ENCODE results near the gene TBX21. TPM values are rescaled to one million over a fixed set of nuclear protein-coding genes. Genes with fewer than 3 reads are reported as not detected.

TBX21 gene
- total RNA-seq: 1 to 10 TPM in 1 of 9 donors, under 1 TPM in 6, not detected in 2; 0.06 to 2.0 (median 0.55) TPM
- under 1 TPM; 0.18 to 0.48 (median 0.20) TPM for polyA plus RNA-seq
- long read RNA-seq, donor 1: 0 reads
- long read RNA-seq, donor 2: 0 reads
- long read RNA-seq, donor 3: 0 reads
- long read RNA-seq, donor 4: 0 reads
- long read RNA-seq, donor 5: 0 reads
- long read RNA-seq, donor 6: 0 reads
- long read RNA-seq, donor 7: 0 reads
- long read RNA-seq, donor 8: 0 reads
- long read RNA-seq, donor 9: 0 reads
- long read RNA-seq, donor 10: 0 reads

- Histone ChIP-seq H3K27ac (no peak within 1 kb of the TSS), H3K4me1 (replicated peaks in 1 of 2) (peaks cover 0 to 10% of the 10 kb centered on the region in 2 donors), H3K9me3 (replicated peaks in 1 of 3) (no peaks in the 10 kb centered on the region), H3K4me3 (peak within 1 kb of the TSS in 2 of 4 donors; percentile 16 to 55), H3K27me3 (peaks cover 34% of the 10 kb centered on the region), H3K36me3 (replicated peaks in 1 of 2) (no peaks in the 10 kb centered on the region)
- intact Hi-C loops (cut with DNase I): no loop called here
- peak; percentile 48 to 74 (median 66) for DNase-seq
- no peak for TF ChIP-seq POLR2A (IDR thresholded peaks at IDR 0.05)
- peak in 1 of 6 experiments; percentile 8 for TF ChIP-seq CTCF (IDR thresholded peaks at IDR 0.05)
- 1 to 30% (median 1%) methylated on average over 2 to 69 of the region's 73 CpGs for WGBS, 4 donors
Observed at GRCh38 chr17:47733047-47733673, at the start of gene TBX21. Gene TBX21, plus strand, starts transcription at chr17:47733236. Its CDS starts 219 bp downstream, at chr17:47733455.

- no peak overlapping the region for H3K27ac ChIP-seq
- DNase-seq: no peak
- intact Hi-C loops (cut with DNase I): no loop called here
- WGBS, 4 donors: 89 to 94% (median 92%) methylated on average over 4 of the region's 4 CpGs
- peaks cover 27 to 31% of the 10 kb centered on the region in 2 donors for H3K4me1 ChIP-seq (replicated peaks in 1 of 2)
- H3K9me3 ChIP-seq (replicated peaks in 1 of 3): no peaks in the 10 kb centered on the region
- TF ChIP-seq CTCF (IDR thresholded peaks at IDR 0.05) (no peak), POLR2A (IDR thresholded peaks at IDR 0.05) (no peak)
- H3K27me3 ChIP-seq: no peaks in the 10 kb centered on the region
- no peak overlapping the region for H3K4me3 ChIP-seq
- H3K36me3 ChIP-seq (replicated peaks in 1 of 2): peaks cover 0 to 56% of the 10 kb centered on the region in 2 donors
Observed at GRCh38 chr17:47684025-47684424, 49.0 kb upstream of the TBX21 start.

GRCh38 chr17:47684535-47685193, 48.4 kb upstream of the TBX21 start:
- WGBS, 4 donors: 88 to 97% (median 92%) methylated on average over 4 of the region's 4 CpGs
- Histone ChIP-seq H3K9me3 (replicated peaks in 1 of 3) (no peaks in the 10 kb centered on the region), H3K36me3 (replicated peaks in 1 of 2) (peaks cover 0 to 50% of the 10 kb centered on the region in 2 donors), H3K27ac (peak overlapping the region in 1 of 5 donors; percentile 4), H3K4me3 (no peak overlapping the region), H3K27me3 (no peaks in the 10 kb centered on the region), H3K4me1 (replicated peaks in 1 of 2) (peaks cover 27 to 31% of the 10 kb centered on the region in 2 donors)
- TF ChIP-seq CTCF (IDR thresholded peaks at IDR 0.05) (no peak), POLR2A (IDR thresholded peaks at IDR 0.05) (no peak)
- intact Hi-C loops (cut with DNase I): no loop called here
- peak in 1 of 7 donors; percentile 11 for DNase-seq

- no peak for DNase-seq
- intact Hi-C loops (cut with DNase I): no loop called here
- Histone ChIP-seq H3K36me3 (replicated peaks in 1 of 2) (peaks cover 0 to 39% of the 10 kb centered on the region in 2 donors), H3K27me3 (no peaks in the 10 kb centered on the region), H3K4me1 (replicated peaks in 1 of 2) (peaks cover 27 to 31% of the 10 kb centered on the region in 2 donors), H3K9me3 (replicated peaks in 1 of 3) (no peaks in the 10 kb centered on the region), H3K27ac (peak overlapping the region in 4 of 5 donors; percentile 19 to 86 (median 54)), H3K4me3 (no peak overlapping the region)
- WGBS, 4 donors: 67 to 83% (median 75%) methylated on average over 4 of the region's 4 CpGs
- TF ChIP-seq CTCF (IDR thresholded peaks at IDR 0.05): no peak
- no peak for TF ChIP-seq POLR2A (IDR thresholded peaks at IDR 0.05)
Observed at GRCh38 chr17:47685556-47686275, 47.3 kb upstream of the TBX21 start.
